Keratinocyte (primary cell): ENCODE results near the gene CLEC19A. TPM values are rescaled to one million over a fixed set of nuclear protein-coding genes. Genes with fewer than 3 reads are reported as not detected.
A peak's percentile ranks its signal among the peaks of the same experiment; 100 is the strongest.

Source experiments
- DNase-seq: peaks from one replicate; pipeline ENCODE4 v3.0.0-alpha.2; 2011; ENCODE audit warnings: low read depth, missing footprints, low spot score
- FAIRE-seq: peaks from 2 replicates; lab custom pipeline; 2011; peaks lifted over from hg19 to GRCh38; lab: Jason Lieb, UNC
- H2AFZ ChIP-seq: 2 replicates; pipeline ENCODE4 v1.6.0; 2012; ENCODE audit warnings: low read length, control low read depth, inconsistent platforms; ENCODE audit not compliant: control insufficient read depth
- H3K27ac ChIP-seq: 2 replicates; pipeline ENCODE4 v1.5.1; 2011; ENCODE audit warnings: low read length; ENCODE audit not compliant: control insufficient read depth, insufficient read depth
- H3K27me3 ChIP-seq: 3 replicates; pipeline ENCODE4 v1.6.0; 2011; ENCODE audit warnings: low read length; ENCODE audit not compliant: control insufficient read depth, insufficient read depth; ENCODE audit errors: extremely low read depth
- H3K36me3 ChIP-seq, 2 experiments: 2 replicates in 1 of 2; 3 replicates in 1 of 2; pipeline ENCODE4 v1.5.1; 2011; ENCODE audit warnings: low read length in 2 of 2, mild to moderate bottlenecking in 1 of 2; ENCODE audit not compliant: control insufficient read depth in 2 of 2, insufficient read depth in 2 of 2; ENCODE audit errors: extremely low read depth in 1 of 2
- H3K4me1 ChIP-seq: 3 replicates; pipeline ENCODE4 v1.5.1; 2011; ENCODE audit warnings: low read length; ENCODE audit not compliant: control insufficient read depth, insufficient read depth; ENCODE audit errors: extremely low read depth
- H3K4me2 ChIP-seq: 3 replicates; pipeline ENCODE4 v1.6.0; 2011; ENCODE audit warnings: low read depth, low read length; ENCODE audit not compliant: control insufficient read depth, insufficient read depth; ENCODE audit errors: extremely low read depth
- H3K4me3 ChIP-seq, 3 experiments: fragments of 200-600 bp in 1 of 3; sonication (generic) in 1 of 3; 2 replicates in 2 of 3; 3 replicates in 1 of 3; pipeline ENCODE4 v1.5.1; 2011 to 2016; ENCODE audit warnings: low read length in 3 of 3, mild to moderate bottlenecking in 3 of 3, control low read depth in 2 of 3, inconsistent platforms in 1 of 3, low read depth in 1 of 3, mixed read lengths in 1 of 3, mixed run types in 1 of 3, moderate library complexity in 1 of 3; ENCODE audit not compliant: control insufficient read depth in 2 of 3, insufficient read depth in 2 of 3; ENCODE audit errors: extremely low read depth in 1 of 3
- H3K79me2 ChIP-seq: 2 replicates; pipeline ENCODE4 v1.6.0; 2012; ENCODE audit warnings: low read length; ENCODE audit not compliant: control insufficient read depth, insufficient read depth
- H3K9ac ChIP-seq: 3 replicates; pipeline ENCODE4 v1.6.0; 2011; ENCODE audit warnings: low read length; ENCODE audit not compliant: control insufficient read depth, insufficient read depth; ENCODE audit errors: extremely low read depth
- H3K9me1 ChIP-seq: 3 replicates; pipeline ENCODE4 v1.6.0; 2011; ENCODE audit warnings: low read length; ENCODE audit not compliant: control insufficient read depth, insufficient read depth; ENCODE audit errors: extremely low read depth
- H3K9me3 ChIP-seq: 2 replicates; pipeline ENCODE4 v1.5.1; 2012; ENCODE audit warnings: low read depth, low read length; ENCODE audit not compliant: control insufficient read depth
- H4K20me1 ChIP-seq: 3 replicates; pipeline ENCODE4 v1.6.0; 2011; ENCODE audit warnings: low read length; ENCODE audit not compliant: control insufficient read depth, insufficient read depth; ENCODE audit errors: extremely low read depth
- CTCF ChIP-seq, 3 experiments: IDR thresholded peaks in 1 of 3; conservative IDR thresholded peaks in 1 of 3; optimal IDR thresholded peaks in 1 of 3; 2 replicates in 2 of 3; 3 replicates in 1 of 3; pipeline versions ENCODE3 to v1.5.1; 2011; ENCODE audit warnings: low read length in 3 of 3, mild to moderate bottlenecking in 3 of 3, moderate library complexity in 2 of 3, control low read depth in 1 of 3, inconsistent platforms in 1 of 3; ENCODE audit not compliant: insufficient read depth in 2 of 3; ENCODE audit errors: extremely low read depth in 1 of 3
- EZH2 ChIP-seq: IDR thresholded peaks from one replicate; pipeline ENCODE4 v1.6.1; 2012; ENCODE audit warnings: inconsistent platforms, mild to moderate bottlenecking, low read length, moderate library complexity
- dilution Hi-C: fragments of 300-500 bp; cut with MboI; formaldehyde crosslinking; loops from one replicate; pipeline ENCODE4 v1.7.0; 2020; ENCODE audit warnings: low sequenced_read_pairs; ENCODE audit not compliant: extremely low pct_ligation_motif_present
- polyA plus RNA-seq, 5 experiments: library from polyadenylated mRNA; depleted of rRNA in 3 of 5; stranded (reverse) in 3 of 5; stranded (forward) in 1 of 5; unstranded in 1 of 5; fragments of >200 nt; gene quantifications; 1 replicate in 1 of 5; 2 replicates in 3 of 5; 3 replicates in 1 of 5; pipeline versions ENCODE4 v1.2.1 to v1.2.3, GENCODE V29; 2011 to 2012; ENCODE audit warnings: missing spikeins in 2 of 5, low read depth in 1 of 5, low replicate concordance in 1 of 5

The CLEC19A gene
- polyA plus RNA-seq, 1 donor (not counting 4 experiments of a cell fraction or from before 2014, with no cell fraction given): not detected

- Histone ChIP-seq H3K9me3 (no peaks in the 10 kb centered on the region), H3K4me1 (peaks cover 9% of the 10 kb centered on the region), H3K9me1 (no peaks in the 10 kb centered on the region), H3K27me3 (no peaks in the 10 kb centered on the region), H3K4me2 (no peak overlapping the region), H3K9ac (no peak overlapping the region), H2AFZ (no peak overlapping the region), H3K4me3 (no peak overlapping the region), H4K20me1 (no peaks in the 10 kb centered on the region), H3K36me3 (no peaks in the 10 kb centered on the region), H3K79me2 (no peaks in the 10 kb centered on the region), H3K27ac (no peak overlapping the region)
- no peak for DNase-seq
- TF ChIP-seq CTCF (optimal IDR thresholded peaks at IDR 0.05 in 1 of 3, IDR thresholded peaks at IDR 0.05 in 1 of 3, conservative IDR thresholded peaks at IDR 0.05 in 1 of 3; ENCODE audit: extremely low read depth in 1 of 3, insufficient read depth in 2 of 3, low read length in 3 of 3) (no peak), EZH2 (no peak)
- no peak for FAIRE-seq
- dilution Hi-C loops: no loop called here
Observed at GRCh38 chr16:19282101-19282500, 3.4 kb upstream of the CLEC19A start.

- DNase-seq (peak; percentile 38), FAIRE-seq (peak; percentile 36)
- Histone ChIP-seq H3K27me3 (no peaks in the 10 kb centered on the region), H3K9me3 (no peaks in the 10 kb centered on the region), H4K20me1 (no peaks in the 10 kb centered on the region), H3K4me1 (peaks cover 9% of the 10 kb centered on the region), H3K4me2 (no peak overlapping the region), H3K9me1 (no peaks in the 10 kb centered on the region), H2AFZ (no peak overlapping the region), H3K9ac (no peak overlapping the region), H3K4me3 (no peak overlapping the region), H3K27ac (no peak overlapping the region), H3K79me2 (no peaks in the 10 kb centered on the region), H3K36me3 (no peaks in the 10 kb centered on the region)
- dilution Hi-C loops: no loop called here
- TF ChIP-seq CTCF (optimal IDR thresholded peaks at IDR 0.05 in 1 of 3, IDR thresholded peaks at IDR 0.05 in 1 of 3, conservative IDR thresholded peaks at IDR 0.05 in 1 of 3; ENCODE audit: extremely low read depth in 1 of 3, insufficient read depth in 2 of 3, low read length in 3 of 3): no peak
- TF ChIP-seq EZH2: no peak
Observed at GRCh38 chr16:19283637-19284036, 1.9 kb upstream of the CLEC19A start.
